Subcutaneous abdominal adipose tissue (tissue), 5 donors: ENCODE results near the gene ZNRF1.

Experiments used
- H3K27ac ChIP-seq: one replicate; pipeline ENCODE4 v1.7.0; 2013; ENCODE audit warnings: low read depth, mild to moderate bottlenecking, inconsistent platforms, low read length, moderate library complexity
- H3K27me3 ChIP-seq, 5 donors: one replicate each; pipeline ENCODE4 v1.7.0; 2013; ENCODE audit warnings: low read length in 5 of 5, inconsistent platforms in 1 of 5; ENCODE audit not compliant: control insufficient read depth in 5 of 5, insufficient read depth in 4 of 5
- H3K36me3 ChIP-seq, 5 donors: one replicate each; pipeline ENCODE4 v1.7.0; 2013; ENCODE audit warnings: low read length in 5 of 5; ENCODE audit not compliant: control insufficient read depth in 5 of 5, insufficient read depth in 5 of 5
- H3K4me1 ChIP-seq, 5 donors: one replicate each; pipeline ENCODE4 v1.7.0; 2013; ENCODE audit warnings: low read length in 5 of 5, mild to moderate bottlenecking in 3 of 5, moderate library complexity in 1 of 5; ENCODE audit not compliant: control insufficient read depth in 5 of 5, insufficient read depth in 5 of 5
- H3K4me3 ChIP-seq, 5 donors: one replicate each; pipeline ENCODE4 v1.7.0; 2013; ENCODE audit warnings: low read length in 5 of 5, low read depth in 1 of 5
- H3K9ac ChIP-seq, 5 donors: one replicate each; pipeline ENCODE4 v1.7.0; 2013; ENCODE audit warnings: low read length in 5 of 5, mild to moderate bottlenecking in 4 of 5, moderate library complexity in 3 of 5
- H3K9me3 ChIP-seq, 5 donors: one replicate each; pipeline ENCODE4 v1.7.0; 2013; ENCODE audit warnings: low read length in 5 of 5; ENCODE audit not compliant: control insufficient read depth in 5 of 5
- donor health status: healthy.
- donor health status: healthy.
- donor health status: healthy.
- donor health status: healthy.
- donor health status: healthy.

Gene ZNRF1

DNA sequence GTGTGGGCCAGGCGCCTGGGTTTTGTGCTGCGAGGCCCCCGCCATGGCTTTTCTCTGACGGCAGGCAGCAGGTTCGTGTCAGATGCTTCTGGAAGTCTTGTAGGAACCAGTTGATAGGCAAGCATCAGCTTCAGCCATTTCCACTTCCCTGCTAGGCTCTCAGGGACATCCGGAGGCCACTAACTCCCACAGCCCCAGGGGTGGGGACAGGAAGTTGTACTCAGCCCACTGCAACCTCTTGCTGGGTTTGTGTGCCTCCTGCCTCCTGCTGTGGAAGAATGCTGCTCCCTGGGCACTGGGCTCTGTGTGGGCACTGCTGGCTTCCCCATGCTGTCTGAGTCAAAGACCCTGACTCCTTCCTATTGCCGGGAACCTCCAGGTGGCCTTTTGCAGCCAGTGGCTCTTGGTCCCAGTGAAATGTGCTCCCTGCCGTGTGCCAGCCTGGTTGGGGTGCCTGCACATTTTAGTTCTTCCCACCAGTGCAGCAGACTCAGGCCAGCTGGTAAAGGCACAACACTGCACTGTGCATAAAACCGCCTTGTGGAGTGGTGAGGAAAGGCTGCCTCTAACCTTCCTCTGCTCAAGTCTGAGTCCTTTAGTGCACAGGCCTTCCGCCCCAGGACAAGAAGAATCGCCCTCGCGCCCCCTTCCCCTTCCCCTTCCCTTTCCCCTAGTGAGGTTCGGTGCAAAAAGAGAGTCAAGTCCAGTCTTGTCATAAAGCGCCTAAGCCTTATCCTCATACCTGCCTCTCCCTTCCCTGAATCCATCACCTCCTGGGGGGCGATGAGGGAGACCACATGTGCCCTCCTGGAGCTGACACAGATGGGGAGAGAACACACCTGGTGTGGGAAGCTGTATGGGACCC lies 101.1 kb downstream of the ZNRF1 start:
- Histone ChIP-seq H3K9me3 (no peaks in the 10 kb centered on the region), H3K27me3 (no peaks in the 10 kb centered on the region), H3K4me3 (peak overlapping the region in 1 of 5 donors; percentile 32), H3K4me1 (peaks cover 8 to 36% (median 22%) of the 10 kb centered on the region in 5 donors), H3K36me3 (peaks cover 0 to 18% (median 6%) of the 10 kb centered on the region in 5 donors), H3K27ac (peak overlapping the region; percentile 61), H3K9ac (no peak overlapping the region)

DNA sequence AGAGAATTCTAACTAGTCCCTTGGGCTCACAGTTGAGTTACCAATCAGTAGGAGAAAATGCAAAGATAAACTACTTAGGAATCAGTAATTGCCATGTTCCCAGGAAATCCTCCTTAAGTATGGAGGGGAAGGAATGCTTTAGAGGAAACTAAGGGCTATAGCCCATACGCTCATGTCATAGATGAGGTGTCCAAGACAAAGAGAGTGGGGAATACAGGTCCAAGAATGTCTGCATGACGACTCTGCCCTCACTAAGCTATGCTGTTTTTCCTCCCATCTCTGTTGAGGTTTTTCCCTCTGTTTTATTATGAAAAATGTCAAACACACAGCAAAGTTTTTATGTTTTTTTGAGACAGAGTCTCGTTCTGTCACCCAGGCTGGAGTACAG lies 101.8 kb downstream of the ZNRF1 start:
- Histone ChIP-seq H3K36me3 (peaks cover 0 to 12% (median 1%) of the 10 kb centered on the region in 5 donors), H3K9me3 (no peaks in the 10 kb centered on the region), H3K27me3 (no peaks in the 10 kb centered on the region), H3K4me1 (peaks cover 11 to 42% (median 28%) of the 10 kb centered on the region in 5 donors), H3K27ac (peak overlapping the region; percentile 30), H3K4me3 (no peak overlapping the region), H3K9ac (no peak overlapping the region)

DNA sequence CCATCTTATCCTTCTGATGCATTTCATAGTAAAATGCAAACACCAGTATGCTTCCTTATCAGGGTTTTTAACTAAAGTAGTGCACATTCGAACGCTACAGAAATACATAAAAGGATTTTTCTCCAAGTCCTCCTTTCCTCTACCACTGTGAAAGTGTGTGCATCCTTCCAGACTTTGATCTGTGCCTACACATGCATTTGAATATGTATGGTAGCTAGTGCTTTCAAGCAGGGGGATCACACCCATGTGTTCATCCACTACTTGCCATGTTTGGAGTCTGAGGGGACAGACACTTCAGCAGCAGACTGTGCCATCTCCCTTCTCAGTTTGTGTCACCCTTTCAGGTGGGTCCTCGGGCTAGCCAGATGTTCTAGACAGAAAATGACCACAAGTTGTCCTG lies 102.8 kb downstream of the ZNRF1 start:
- no peak overlapping the region for H3K9ac ChIP-seq
- H3K4me3 ChIP-seq: no peak overlapping the region
- no peaks in the 10 kb centered on the region for H3K27me3 ChIP-seq
- peaks cover 17 to 53% (median 39%) of the 10 kb centered on the region in 5 donors for H3K4me1 ChIP-seq
- no peaks in the 10 kb centered on the region for H3K9me3 ChIP-seq
- H3K36me3 ChIP-seq: peaks cover 0 to 10% (median 0%) of the 10 kb centered on the region in 5 donors
- H3K27ac ChIP-seq: no peak overlapping the region

- H3K4me1 ChIP-seq: peaks cover 17 to 58% (median 43%) of the 10 kb centered on the region in 5 donors
- no peaks in the 10 kb centered on the region for H3K27me3 ChIP-seq
- no peak overlapping the region for H3K9ac ChIP-seq
- H3K27ac ChIP-seq: no peak overlapping the region
- no peak overlapping the region for H3K4me3 ChIP-seq
- no peaks in the 10 kb centered on the region for H3K9me3 ChIP-seq
- peaks cover 0 to 10% (median 0%) of the 10 kb centered on the region in 5 donors for H3K36me3 ChIP-seq
Observed at GRCh38 chr16:75102595-75102994, 103.8 kb downstream of the ZNRF1 start.

DNA sequence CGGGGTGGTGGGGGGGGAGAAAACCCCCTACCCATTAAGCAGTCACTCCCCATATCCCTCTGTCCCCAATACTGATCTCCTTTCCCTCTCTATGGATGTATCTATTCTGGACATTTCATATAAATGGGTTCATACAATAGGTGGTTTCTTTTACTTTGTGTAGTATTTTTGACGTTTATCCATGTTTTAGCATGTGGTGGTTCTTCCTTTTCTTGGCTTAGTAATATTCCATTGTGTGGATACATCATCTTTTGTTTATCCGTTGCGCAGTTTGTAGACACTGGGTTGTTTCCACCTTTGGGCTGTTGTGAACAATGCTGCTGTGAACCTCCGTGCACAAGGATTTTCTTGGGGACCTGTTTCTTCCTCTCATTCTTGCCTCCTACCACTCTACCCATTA lies 105.2 kb downstream of the ZNRF1 start:
- Histone ChIP-seq H3K4me3 (no peak overlapping the region), H3K27ac (no peak overlapping the region), H3K9me3 (no peaks in the 10 kb centered on the region), H3K27me3 (no peaks in the 10 kb centered on the region), H3K4me1 (peaks cover 16 to 55% (median 48%) of the 10 kb centered on the region in 5 donors), H3K36me3 (peaks cover 0 to 8% (median 0%) of the 10 kb centered on the region in 5 donors), H3K9ac (no peak overlapping the region)

- peak overlapping the region in 1 of 5 donors; percentile 31 for H3K4me3 ChIP-seq
- peak overlapping the region; percentile 69 for H3K27ac ChIP-seq
- H3K9ac ChIP-seq: peak overlapping the region in 1 of 5 donors; percentile 16
- peaks cover 0 to 8% (median 0%) of the 10 kb centered on the region in 5 donors for H3K36me3 ChIP-seq
- peaks cover 15 to 55% (median 48%) of the 10 kb centered on the region in 5 donors for H3K4me1 ChIP-seq
- H3K27me3 ChIP-seq: no peaks in the 10 kb centered on the region
- no peaks in the 10 kb centered on the region for H3K9me3 ChIP-seq
Observed at GRCh38 chr16:75104836-75105235, 106.0 kb downstream of the ZNRF1 start.

GRCh38 chr16:75105306-75106061 lies 106.7 kb downstream of the ZNRF1 start:
- Histone ChIP-seq H3K27ac (peak overlapping the region; percentile 69), H3K4me1 (peaks cover 16 to 55% (median 48%) of the 10 kb centered on the region in 5 donors), H3K9ac (peak overlapping the region in 1 of 5 donors; percentile 16), H3K9me3 (no peaks in the 10 kb centered on the region), H3K27me3 (no peaks in the 10 kb centered on the region), H3K4me3 (peak overlapping the region in 2 of 5 donors; percentile 23 to 31), H3K36me3 (peaks cover 0 to 8% (median 0%) of the 10 kb centered on the region in 5 donors)

DNA sequence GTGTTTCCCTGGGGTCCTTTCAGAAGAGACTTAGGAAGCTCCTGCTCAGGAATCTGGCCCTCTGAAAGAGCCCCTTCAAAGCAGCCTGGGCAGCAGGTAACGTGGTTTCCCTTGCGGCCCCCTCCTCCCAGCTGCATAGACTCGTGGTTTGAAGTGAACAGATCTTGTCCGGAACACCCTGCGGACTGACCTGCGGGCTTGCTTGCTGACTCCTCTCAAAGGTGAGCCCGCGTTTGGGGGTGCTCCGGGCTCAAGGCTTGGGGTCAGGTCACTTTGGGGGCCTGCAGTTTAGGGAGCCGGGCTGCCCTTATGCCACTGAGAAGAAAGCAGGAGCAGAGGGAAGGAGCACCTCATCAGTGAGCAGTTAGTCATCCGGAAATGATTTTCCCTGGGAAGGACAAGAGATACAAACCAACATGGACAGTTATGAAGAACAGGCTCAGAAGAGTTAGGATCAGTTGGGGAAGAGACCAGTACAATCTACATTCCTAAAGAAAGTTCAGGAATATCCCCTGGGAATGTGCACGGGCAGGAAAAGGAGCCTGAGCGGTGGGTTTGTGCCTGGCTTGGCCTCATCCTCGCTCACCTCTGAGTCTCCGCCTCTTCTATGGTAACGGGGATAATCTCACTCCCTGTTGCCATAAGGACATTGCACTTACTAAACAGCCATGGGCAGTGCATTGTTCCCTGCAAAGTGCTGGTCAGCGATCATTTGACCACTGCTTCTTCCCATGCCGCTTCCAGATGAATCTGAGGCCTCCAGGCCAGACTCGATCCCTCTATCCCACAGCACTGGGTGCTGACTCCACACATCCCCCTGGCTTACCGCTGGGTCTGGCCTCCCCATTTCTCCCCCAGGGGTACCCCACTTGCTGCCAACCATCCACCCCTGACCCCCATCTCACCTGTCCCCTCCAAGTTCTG lies 107.8 kb downstream of the ZNRF1 start:
- H3K9me3 ChIP-seq: no peaks in the 10 kb centered on the region
- H3K27me3 ChIP-seq: no peaks in the 10 kb centered on the region
- H3K36me3 ChIP-seq: peaks cover 0 to 8% (median 0%) of the 10 kb centered on the region in 5 donors
- no peak overlapping the region for H3K4me3 ChIP-seq
- H3K4me1 ChIP-seq: peaks cover 16 to 65% (median 54%) of the 10 kb centered on the region in 5 donors
- H3K27ac ChIP-seq: peak overlapping the region; percentile 69
- no peak overlapping the region for H3K9ac ChIP-seq

DNA sequence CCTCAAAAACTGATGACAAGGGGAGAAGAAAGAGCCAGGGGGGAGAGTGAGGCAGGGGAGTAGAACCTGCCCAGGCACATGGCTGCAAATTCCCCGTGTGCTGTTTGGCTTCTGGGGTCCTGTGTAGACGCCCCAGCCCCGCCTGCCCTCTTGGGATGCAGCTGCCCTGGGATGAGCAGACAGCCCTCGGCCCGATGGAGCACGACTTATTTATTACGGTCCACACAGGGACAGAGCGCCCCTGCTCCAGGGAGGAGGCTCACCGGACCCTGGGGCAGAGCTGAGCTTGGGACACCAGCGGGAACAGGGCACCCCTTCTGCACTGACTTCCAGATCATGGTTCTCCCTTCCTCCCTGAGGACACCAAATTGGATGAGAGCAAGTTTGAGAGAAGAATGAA lies 108.7 kb downstream of the ZNRF1 start:
- H3K27me3 ChIP-seq: no peaks in the 10 kb centered on the region
- no peak overlapping the region for H3K9ac ChIP-seq
- no peak overlapping the region for H3K4me3 ChIP-seq
- no peaks in the 10 kb centered on the region for H3K9me3 ChIP-seq
- H3K27ac ChIP-seq: no peak overlapping the region
- peaks cover 16 to 74% (median 63%) of the 10 kb centered on the region in 5 donors for H3K4me1 ChIP-seq
- peaks cover 0 to 3% (median under 1%) of the 10 kb centered on the region in 5 donors for H3K36me3 ChIP-seq
